Transverse colon (tissue), 4 donors: ENCODE data around the gene CXCL1. TPM values are rescaled to one million over a fixed set of nuclear protein-coding genes. Genes with fewer than 3 reads are reported as not detected.

ENCODE experiments used
- DNase-seq: peaks from one replicate; pipeline ENCODE4 v3.0.0-alpha.2; 2019
- H3K27ac ChIP-seq, 4 donors: fragments of 200-600 bp; sonication (generic); 2 replicates each; pipeline ENCODE4 v1.5.1; 2016 to 2018; ENCODE audit warnings: inconsistent platforms in 4 of 4
- H3K27me3 ChIP-seq: fragments of 200-600 bp; sonication (generic); 2 replicates; pipeline ENCODE4 v1.5.1; 2017; ENCODE audit warnings: inconsistent platforms
- H3K36me3 ChIP-seq, 4 donors: fragments of 200-600 bp; sonication (generic); 2 replicates each; pipeline ENCODE4 v1.5.1; 2017 to 2019; ENCODE audit warnings: inconsistent platforms in 4 of 4
- H3K4me1 ChIP-seq, 4 donors: fragments of 200-600 bp; sonication (generic); 2 replicates each; pipeline ENCODE4 v1.5.1; 2017 to 2020; ENCODE audit warnings: inconsistent platforms in 4 of 4
- H3K4me3 ChIP-seq, 4 donors: fragments of 200-600 bp; sonication (generic); 1 replicate in 1 of 4; 2 replicates in 3 of 4; pipeline versions ENCODE4 v1.5.1 to v1.6.1; 2017 to 2019; ENCODE audit warnings: inconsistent platforms in 4 of 4
- H3K9me3 ChIP-seq, 2 donors: fragments of 200-600 bp; sonication (generic); 2 replicates each; pipeline ENCODE4 v1.5.1; 2017 to 2019; ENCODE audit warnings: inconsistent platforms in 2 of 2
- EP300 ChIP-seq: sonication (generic); formaldehyde crosslinking; IDR thresholded peaks from one replicate; pipeline ENCODE4 v1.6.1; 2017; ENCODE audit warnings: antibody characterized with exemption, low read depth
- POLR2A ChIP-seq: fragments of 450-650 bp; IDR thresholded peaks from one replicate; pipeline ENCODE4 v1.6.1; 2016; ENCODE audit warnings: antibody characterized with exemption, mild to moderate bottlenecking, moderate library complexity
- POLR2AphosphoS5 ChIP-seq, 3 donors: sonication (generic); formaldehyde crosslinking; IDR thresholded peaks; one replicate each; pipeline ENCODE4 v1.6.1; 2016; ENCODE audit warnings: antibody characterized with exemption in 3 of 3
- WGBS, 2 donors: methylation state at CpG; one replicate each; pipeline ENCODE4 v1.1.5; 2018; ENCODE audit warnings: low coverage in 1 of 2; 5-methylcytosine and 5-hydroxymethylcytosine counted together
- in situ Hi-C, 4 donors: fragments of 200-750 bp; cut with MboI; loops; one replicate each; pipeline versions ENCODE4 v1.15.0 to v1.15.1; 2017; ENCODE audit warnings: low sequenced_read_pairs in 3 of 4, low pct_ligation_motif_present in 1 of 4, low pct_unique_long_range_greater_than_20kb in 1 of 4
- intact Hi-C: fragments of 100-400 bp; cut with DNase I; formaldehyde crosslinking; loops from one replicate; pipeline ENCODE4 v1.15.1; 2023; ENCODE audit warnings: low total_unique reads
- total RNA-seq, 4 donors: library from RNA; depleted of rRNA; stranded (reverse); fragments of >200 nt; gene quantifications; one replicate each; pipeline ENCODE4 v1.1.0, GENCODE V29; 2016
- TF ChIP-seq, protein P1 (sequence below), 5 experiments: fragments of 200-600 bp in 3 of 5; fragments of 450-650 bp in 2 of 5; sonication (generic) in 3 of 5; IDR thresholded peaks; 1 replicate in 2 of 5; 2 replicates in 3 of 5; pipeline ENCODE4 v1.5.1; 2016 to 2017; ENCODE audit warnings: antibody characterized with exemption in 5 of 5, inconsistent platforms in 3 of 5, mild to moderate bottlenecking in 2 of 5, moderate library complexity in 1 of 5

The CXCL1 gene
- total RNA-seq, 4 donors from 2014 or later: 1.00 to 36.3 (median 15.4) TPM

DNA sequence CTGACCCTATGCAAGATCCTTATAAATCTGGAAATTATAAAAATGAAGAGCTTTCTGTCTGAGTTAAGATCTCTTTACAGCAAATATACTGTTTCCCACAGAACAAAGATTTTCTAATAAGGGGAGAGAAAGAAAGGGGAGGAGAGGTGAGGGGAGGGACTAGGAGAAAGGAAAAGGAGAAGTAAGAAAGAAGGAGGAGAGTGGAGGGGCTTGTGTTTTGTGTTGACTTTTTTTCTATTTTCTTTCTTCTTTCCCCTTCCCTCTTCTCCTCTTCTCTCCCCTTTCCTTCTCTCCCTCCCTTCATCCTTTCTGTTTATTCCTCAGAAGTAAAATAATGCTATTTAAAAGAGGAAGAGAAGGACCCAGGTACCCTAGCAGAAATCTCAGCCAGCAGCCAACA lies 26.5 kb upstream of the CXCL1 start:
- Histone ChIP-seq H3K4me1 (no peaks in the 10 kb centered on the region), H3K36me3 (no peaks in the 10 kb centered on the region), H3K27me3 (peaks cover 14% of the 10 kb centered on the region), H3K27ac (no peak overlapping the region), H3K4me3 (no peak overlapping the region), H3K9me3 (no peaks in the 10 kb centered on the region)
- intact Hi-C loops: no loop called here
- TF ChIP-seq EP300: no peak
- TF ChIP-seq, protein P1, sequence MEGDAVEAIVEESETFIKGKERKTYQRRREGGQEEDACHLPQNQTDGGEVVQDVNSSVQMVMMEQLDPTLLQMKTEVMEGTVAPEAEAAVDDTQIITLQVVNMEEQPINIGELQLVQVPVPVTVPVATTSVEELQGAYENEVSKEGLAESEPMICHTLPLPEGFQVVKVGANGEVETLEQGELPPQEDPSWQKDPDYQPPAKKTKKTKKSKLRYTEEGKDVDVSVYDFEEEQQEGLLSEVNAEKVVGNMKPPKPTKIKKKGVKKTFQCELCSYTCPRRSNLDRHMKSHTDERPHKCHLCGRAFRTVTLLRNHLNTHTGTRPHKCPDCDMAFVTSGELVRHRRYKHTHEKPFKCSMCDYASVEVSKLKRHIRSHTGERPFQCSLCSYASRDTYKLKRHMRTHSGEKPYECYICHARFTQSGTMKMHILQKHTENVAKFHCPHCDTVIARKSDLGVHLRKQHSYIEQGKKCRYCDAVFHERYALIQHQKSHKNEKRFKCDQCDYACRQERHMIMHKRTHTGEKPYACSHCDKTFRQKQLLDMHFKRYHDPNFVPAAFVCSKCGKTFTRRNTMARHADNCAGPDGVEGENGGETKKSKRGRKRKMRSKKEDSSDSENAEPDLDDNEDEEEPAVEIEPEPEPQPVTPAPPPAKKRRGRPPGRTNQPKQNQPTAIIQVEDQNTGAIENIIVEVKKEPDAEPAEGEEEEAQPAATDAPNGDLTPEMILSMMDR (IDR thresholded peaks at IDR 0.05): no peak
- TF ChIP-seq POLR2A: no peak
- no peak for TF ChIP-seq POLR2AphosphoS5 (IDR thresholded peaks at IDR 0.05)
- in situ Hi-C loops: no loop called here
- no peak for DNase-seq

GRCh38 chr4:73843369-73843768 lies 25.8 kb upstream of the CXCL1 start:
- Histone ChIP-seq H3K9me3 (no peaks in the 10 kb centered on the region), H3K4me1 (no peaks in the 10 kb centered on the region), H3K27ac (no peak overlapping the region), H3K4me3 (no peak overlapping the region), H3K27me3 (peaks cover 11% of the 10 kb centered on the region), H3K36me3 (no peaks in the 10 kb centered on the region)
- TF ChIP-seq POLR2AphosphoS5 (IDR thresholded peaks at IDR 0.05): no peak
- TF ChIP-seq, protein P1 (IDR thresholded peaks at IDR 0.05): no peak
- TF ChIP-seq POLR2A: no peak
- TF ChIP-seq EP300: no peak
- intact Hi-C loops (no loop called here), in situ Hi-C loops (no loop called here)
- no peak for DNase-seq

DNA sequence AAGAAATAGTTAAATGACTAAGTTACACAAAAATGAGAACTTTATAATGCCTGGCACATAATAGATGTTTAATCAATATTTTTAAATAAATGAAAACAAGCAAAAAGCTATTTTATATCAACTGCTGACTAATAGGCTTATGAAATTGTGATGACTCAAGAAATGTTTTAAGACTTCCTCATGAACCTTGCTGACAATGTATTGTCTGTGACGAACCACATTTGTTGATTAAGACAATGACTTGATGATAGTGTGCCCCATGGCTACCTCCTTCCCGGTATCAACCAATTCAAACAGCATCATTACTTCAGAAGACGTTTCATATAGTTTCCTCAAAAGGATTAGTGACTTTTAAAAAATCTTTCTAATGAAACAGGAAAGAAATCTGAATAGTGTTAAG lies 24.8 kb upstream of the CXCL1 start:
- no peak for DNase-seq
- H3K9me3 ChIP-seq: no peaks in the 10 kb centered on the region
- no peak overlapping the region for H3K27ac ChIP-seq
- TF ChIP-seq EP300 (no peak), POLR2A (no peak), POLR2AphosphoS5 (IDR thresholded peaks at IDR 0.05) (no peak)
- TF ChIP-seq, protein P1 (IDR thresholded peaks at IDR 0.05): no peak
- no peak overlapping the region for H3K4me3 ChIP-seq
- WGBS, 2 donors: 80 to 87% methylated on average over 3 of the region's 3 CpGs
- in situ Hi-C loops (no loop called here), intact Hi-C loops (no loop called here)
- H3K36me3 ChIP-seq: no peaks in the 10 kb centered on the region
- H3K4me1 ChIP-seq: no peaks in the 10 kb centered on the region
- peaks cover 4% of the 10 kb centered on the region for H3K27me3 ChIP-seq

DNA sequence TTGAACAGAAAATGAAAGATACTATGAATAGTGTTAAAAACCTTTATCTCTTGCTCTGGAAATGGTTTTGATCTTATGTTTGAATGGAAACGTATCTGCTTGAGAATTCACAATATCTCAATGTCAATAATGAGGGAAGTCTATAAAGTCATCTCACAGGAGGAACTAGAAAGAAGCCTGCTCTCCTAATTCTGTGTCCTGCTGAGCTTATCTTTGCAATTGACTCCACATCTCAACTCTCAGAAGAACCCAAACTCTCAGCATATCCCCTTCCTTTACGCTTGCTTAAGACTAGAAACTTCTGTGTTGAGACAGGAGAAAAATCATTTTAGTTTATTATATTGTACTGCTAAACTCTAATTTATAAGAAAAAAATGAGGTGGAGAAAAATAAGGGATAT lies 24.4 kb upstream of the CXCL1 start:
- TF ChIP-seq, protein P1 (IDR thresholded peaks at IDR 0.05): no peak
- no peak for TF ChIP-seq EP300
- no peak for TF ChIP-seq POLR2A
- TF ChIP-seq POLR2AphosphoS5 (IDR thresholded peaks at IDR 0.05): no peak
- Histone ChIP-seq H3K27me3 (no peaks in the 10 kb centered on the region), H3K9me3 (no peaks in the 10 kb centered on the region), H3K36me3 (no peaks in the 10 kb centered on the region), H3K4me1 (no peaks in the 10 kb centered on the region), H3K27ac (no peak overlapping the region), H3K4me3 (no peak overlapping the region)
- in situ Hi-C loops (no loop called here), intact Hi-C loops (no loop called here)
- 69 to 74% methylated on average over 2 of the region's 2 CpGs for WGBS, 2 donors
- DNase-seq: no peak
